HepG2 (cell line): ENCODE results near the gene WEE1. TPM values are rescaled to one million over a fixed set of nuclear protein-coding genes. Genes with fewer than 3 reads are reported as not detected.

ENCODE experiments used
- ADNP ChIP-seq: sonication (generic); formaldehyde crosslinking; IDR thresholded peaks from 2 replicates; pipeline ENCODE4 v1.4.0; 2020; ENCODE audit warnings: missing genetic modification reagents
- CHD2 ChIP-seq: IDR thresholded peaks from 2 replicates; pipeline ENCODE4 v1.6.1; 2011; ENCODE audit warnings: low read depth, low read length, improper control_type of control experiment
- FOXM1 ChIP-seq: sonication (generic); formaldehyde crosslinking; IDR thresholded peaks from 2 replicates; pipeline ENCODE4 v1.5.0; 2020; ENCODE audit warnings: missing genetic modification reagents
- FOXO1 ChIP-seq: sonication (generic); formaldehyde crosslinking; IDR thresholded peaks from 2 replicates; pipeline ENCODE4 v1.4.0; 2020; ENCODE audit warnings: missing genetic modification reagents
- GLI4 ChIP-seq: sonication (generic); formaldehyde crosslinking; IDR thresholded peaks from 2 replicates; pipeline ENCODE4 v1.5.1; 2020; ENCODE audit warnings: missing genetic modification reagents, mild to moderate bottlenecking, moderate library complexity, borderline replicate concordance
- GPN1 ChIP-seq: sonication (generic); formaldehyde crosslinking; IDR thresholded peaks from 2 replicates; pipeline ENCODE4 v1.5.1; 2020; ENCODE audit warnings: missing genetic modification reagents, borderline replicate concordance
- HIVEP1 ChIP-seq: sonication (generic); formaldehyde crosslinking; IDR thresholded peaks from 2 replicates; pipeline ENCODE4 v1.4.0; 2020; ENCODE audit warnings: mild to moderate bottlenecking, missing genetic modification reagents
- HNRNPL ChIP-seq: fragments of 200-400 bp; formaldehyde crosslinking; IDR thresholded peaks from 2 replicates; pipeline ENCODE4 v1.6.1; 2017; ENCODE audit warnings: mild to moderate bottlenecking, low read depth, low read length
- IKZF4 ChIP-seq: sonication (generic); formaldehyde crosslinking; IDR thresholded peaks from 2 replicates; pipeline ENCODE4 v1.5.1; 2020; ENCODE audit warnings: borderline replicate concordance, mild to moderate bottlenecking, low read depth, missing genetic modification reagents; ENCODE audit errors: not compliant biosample characterization
- JUNB ChIP-seq: sonication (generic); formaldehyde crosslinking; IDR thresholded peaks from 2 replicates; pipeline ENCODE4 v1.8.0; 2022; ENCODE audit warnings: missing genetic modification reagents, mild to moderate bottlenecking, borderline replicate concordance
- NCOA1 ChIP-seq: sonication (generic); formaldehyde crosslinking; IDR thresholded peaks from 2 replicates; pipeline ENCODE4 v1.9.0; 2021; ENCODE audit warnings: missing genetic modification reagents
- NFRKB ChIP-seq: fragments of 450-650 bp; IDR thresholded peaks from 2 replicates; pipeline ENCODE4 v1.6.1; 2017
- NR1H2 ChIP-seq: sonication (generic); formaldehyde crosslinking; IDR thresholded peaks from 2 replicates; pipeline ENCODE4 v1.8.1; 2022; ENCODE audit warnings: low read depth, missing genetic modification reagents, borderline replicate concordance
- SALL2 ChIP-seq: sonication (generic); formaldehyde crosslinking; IDR thresholded peaks from 2 replicates; pipeline ENCODE4 v1.8.1; 2023; ENCODE audit warnings: mild to moderate bottlenecking, missing genetic modification reagents, inconsistent platforms
- TARDBP ChIP-seq: sonication (generic); formaldehyde crosslinking; IDR thresholded peaks from 2 replicates; pipeline ENCODE4 v1.8.0; 2022; ENCODE audit warnings: mild to moderate bottlenecking, missing genetic modification reagents
- TSC22D2 ChIP-seq: sonication (generic); formaldehyde crosslinking; IDR thresholded peaks from 2 replicates; pipeline ENCODE4 v1.5.1; 2020; ENCODE audit warnings: missing genetic modification reagents, mild to moderate bottlenecking, borderline replicate concordance
- ZBTB3 ChIP-seq: sonication (generic); formaldehyde crosslinking; IDR thresholded peaks from 2 replicates; pipeline ENCODE4 v1.4.0; 2020; ENCODE audit warnings: low read depth, mild to moderate bottlenecking, moderate library complexity, missing genetic modification reagents, borderline replicate concordance
- ZBTB7B ChIP-seq: sonication (generic); formaldehyde crosslinking; IDR thresholded peaks from 2 replicates; pipeline ENCODE4 v1.4.0; 2020; ENCODE audit warnings: missing genetic modification reagents
- ZNF143 ChIP-seq: sonication (generic); formaldehyde crosslinking; IDR thresholded peaks from 2 replicates; pipeline ENCODE4 v1.4.0; 2020; ENCODE audit warnings: missing genetic modification reagents
- ZNF430 ChIP-seq: sonication (generic); formaldehyde crosslinking; IDR thresholded peaks from 2 replicates; pipeline ENCODE4 v1.9.0; 2021; ENCODE audit warnings: mild to moderate bottlenecking, missing genetic modification reagents
- ZNF432 ChIP-seq: sonication (generic); formaldehyde crosslinking; IDR thresholded peaks from 2 replicates; pipeline ENCODE4 v1.5.0; 2020; ENCODE audit warnings: missing genetic modification reagents, mild to moderate bottlenecking, borderline replicate concordance
- ZNF773 ChIP-seq: sonication (generic); formaldehyde crosslinking; IDR thresholded peaks from 2 replicates; pipeline ENCODE4 v1.4.0; 2020; ENCODE audit warnings: missing genetic modification reagents, borderline replicate concordance
- polyA plus RNA-seq, 8 experiments: library from polyadenylated mRNA; depleted of rRNA in 3 of 8; stranded (reverse) in 7 of 8; unstranded in 1 of 8; fragments of >200 nt; fragmentation: Illumina TruSeq in 4 of 8; extraction: Trizol in 4 of 8; gene quantifications; 2 replicates each; pipeline versions ENCODE4 v1.2.1 to v1.2.3, GENCODE V29; 2011 to 2016; ENCODE audit warnings: low read depth in 4 of 8, missing spikeins in 1 of 8, mixed read lengths in 1 of 8; ENCODE audit not compliant: insufficient read depth in 1 of 8
- total RNA-seq, 5 experiments: library from RNA; depleted of rRNA; stranded (reverse); fragments of >200 nt; fragmentation: Illumina TruSeq; extraction: Trizol; gene quantifications; 2 replicates each; pipeline ENCODE4 v1.2.3, GENCODE V29; 2016; ENCODE audit warnings: low read depth in 1 of 5
- TF ChIP-seq, protein P1 (sequence below): sonication (generic); formaldehyde crosslinking; IDR thresholded peaks from 2 replicates; pipeline ENCODE4 v1.8.1; 2023; ENCODE audit warnings: mild to moderate bottlenecking, missing genetic modification reagents
- TF ChIP-seq, protein P2 (sequence below): fragments of 450-650 bp; IDR thresholded peaks from 2 replicates; pipeline ENCODE4 v1.6.1; 2016
- TF ChIP-seq, protein P3 (sequence below): sonication (generic); formaldehyde crosslinking; conservative IDR thresholded peaks from 2 replicates; pipeline ENCODE4 v1.4.0; 2020; ENCODE audit warnings: missing genetic modification reagents
- TF ChIP-seq, protein P4 (sequence below): sonication (generic); formaldehyde crosslinking; conservative IDR thresholded peaks from 2 replicates; pipeline ENCODE4 v1.4.0; 2020; ENCODE audit warnings: missing genetic modification reagents
- TF ChIP-seq, protein P5 (sequence below): sonication (generic); formaldehyde crosslinking; IDR thresholded peaks from 2 replicates; pipeline ENCODE4 v1.4.0; 2020; ENCODE audit warnings: mild to moderate bottlenecking, missing genetic modification reagents

The WEE1 gene
- total and polyA plus RNA-seq, 2 of the 13 experiments (the other 11 are each of a cell fraction or from before 2014, with no cell fraction given), result 31.4 to 63.7 TPM

DNA sequence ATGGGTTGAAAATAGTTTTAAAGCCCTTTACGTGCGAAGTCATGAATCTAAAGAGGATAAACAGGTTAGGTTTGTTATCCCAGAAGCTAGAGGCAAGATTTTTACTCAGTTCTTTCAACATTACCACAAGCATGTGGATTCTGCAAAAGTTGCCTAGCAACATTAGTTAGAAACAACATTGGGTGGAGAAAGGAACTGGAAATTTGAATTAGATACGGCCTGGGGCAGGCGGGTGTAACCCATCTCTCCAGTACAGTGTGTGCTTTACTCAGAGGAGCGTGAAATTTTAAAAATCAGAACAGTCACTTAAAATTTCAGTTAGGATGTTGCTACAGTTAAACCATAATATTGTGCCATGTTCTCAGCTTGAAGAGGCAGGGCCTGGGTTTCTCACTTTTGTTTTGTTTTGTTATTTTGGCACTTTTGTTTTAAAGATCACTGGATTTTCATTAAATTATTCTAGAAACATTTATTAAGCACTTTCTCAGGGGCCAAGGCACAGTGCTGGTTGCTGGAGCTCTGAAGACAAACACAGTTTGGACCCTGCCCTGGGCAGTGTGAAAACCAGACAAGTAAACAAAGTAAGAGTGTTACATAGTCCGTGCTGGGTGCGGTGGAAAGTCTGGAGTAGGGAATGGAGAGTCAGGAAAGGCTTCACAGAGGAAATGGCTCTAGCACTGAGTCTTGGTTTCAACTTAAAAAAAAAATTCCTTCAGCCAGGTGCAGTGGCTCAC is 4.4 kb upstream of the WEE1 start (continued):
- TF ChIP-seq CHD2 (no peak), NFRKB (no peak), NR1H2 (CRISPR knock-in tag) (no peak), JUNB (CRISPR knock-in tag) (peak; percentile 32; the same call in 1 of the 2 replicates), ZNF143 (peak; percentile 16; the same call in 1 of the 2 replicates), HNRNPL (no peak), FOXM1 (no peak), ZNF432 (CRISPR knock-in tag) (no peak), TARDBP (CRISPR knock-in tag) (peak; percentile 79; the same call in 1 of the 2 replicates), ZBTB7B (no peak), ZBTB3 (no peak), TSC22D2 (CRISPR knock-in tag) (peak; percentile 67; the same call in 1 of the 2 replicates), SALL2 (CRISPR knock-in tag) (peak; percentile 62; the same call in 1 of the 2 replicates), HIVEP1 (no peak), ADNP (CRISPR knock-in tag) (no peak), FOXO1 (CRISPR knock-in tag) (peak; percentile 95), ZNF430 (peak; percentile 36; the same call in 1 of the 2 replicates), IKZF4 (CRISPR knock-in tag) (no peak), GLI4 (no peak), GPN1 (CRISPR knock-in tag) (no peak), ZNF773 (no peak), NCOA1 (no peak)
- TF ChIP-seq, protein P1, sequence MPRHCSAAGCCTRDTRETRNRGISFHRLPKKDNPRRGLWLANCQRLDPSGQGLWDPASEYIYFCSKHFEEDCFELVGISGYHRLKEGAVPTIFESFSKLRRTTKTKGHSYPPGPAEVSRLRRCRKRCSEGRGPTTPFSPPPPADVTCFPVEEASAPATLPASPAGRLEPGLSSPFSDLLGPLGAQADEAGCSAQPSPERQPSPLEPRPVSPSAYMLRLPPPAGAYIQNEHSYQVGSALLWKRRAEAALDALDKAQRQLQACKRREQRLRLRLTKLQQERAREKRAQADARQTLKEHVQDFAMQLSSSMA (CRISPR knock-in tag), result 0 out of 2 replicates have a peak, but pooled peaks have one; percentile 38
- TF ChIP-seq, protein P2, sequence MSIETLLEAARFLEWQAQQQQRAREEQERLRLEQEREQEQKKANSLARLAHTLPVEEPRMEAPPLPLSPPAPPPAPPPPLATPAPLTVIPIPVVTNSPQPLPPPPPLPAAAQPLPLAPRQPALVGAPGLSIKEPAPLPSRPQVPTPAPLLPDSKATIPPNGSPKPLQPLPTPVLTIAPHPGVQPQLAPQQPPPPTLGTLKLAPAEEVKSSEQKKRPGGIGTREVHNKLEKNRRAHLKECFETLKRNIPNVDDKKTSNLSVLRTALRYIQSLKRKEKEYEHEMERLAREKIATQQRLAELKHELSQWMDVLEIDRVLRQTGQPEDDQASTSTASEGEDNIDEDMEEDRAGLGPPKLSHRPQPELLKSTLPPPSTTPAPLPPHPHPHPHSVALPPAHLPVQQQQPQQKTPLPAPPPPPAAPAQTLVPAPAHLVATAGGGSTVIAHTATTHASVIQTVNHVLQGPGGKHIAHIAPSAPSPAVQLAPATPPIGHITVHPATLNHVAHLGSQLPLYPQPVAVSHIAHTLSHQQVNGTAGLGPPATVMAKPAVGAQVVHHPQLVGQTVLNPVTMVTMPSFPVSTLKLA, result no peak
- TF ChIP-seq, protein P3, sequence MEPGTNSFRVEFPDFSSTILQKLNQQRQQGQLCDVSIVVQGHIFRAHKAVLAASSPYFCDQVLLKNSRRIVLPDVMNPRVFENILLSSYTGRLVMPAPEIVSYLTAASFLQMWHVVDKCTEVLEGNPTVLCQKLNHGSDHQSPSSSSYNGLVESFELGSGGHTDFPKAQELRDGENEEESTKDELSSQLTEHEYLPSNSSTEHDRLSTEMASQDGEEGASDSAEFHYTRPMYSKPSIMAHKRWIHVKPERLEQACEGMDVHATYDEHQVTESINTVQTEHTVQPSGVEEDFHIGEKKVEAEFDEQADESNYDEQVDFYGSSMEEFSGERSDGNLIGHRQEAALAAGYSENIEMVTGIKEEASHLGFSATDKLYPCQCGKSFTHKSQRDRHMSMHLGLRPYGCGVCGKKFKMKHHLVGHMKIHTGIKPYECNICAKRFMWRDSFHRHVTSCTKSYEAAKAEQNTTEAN, result peak; percentile 67; the same call in 1 of the 2 replicates
- TF ChIP-seq, protein P4, sequence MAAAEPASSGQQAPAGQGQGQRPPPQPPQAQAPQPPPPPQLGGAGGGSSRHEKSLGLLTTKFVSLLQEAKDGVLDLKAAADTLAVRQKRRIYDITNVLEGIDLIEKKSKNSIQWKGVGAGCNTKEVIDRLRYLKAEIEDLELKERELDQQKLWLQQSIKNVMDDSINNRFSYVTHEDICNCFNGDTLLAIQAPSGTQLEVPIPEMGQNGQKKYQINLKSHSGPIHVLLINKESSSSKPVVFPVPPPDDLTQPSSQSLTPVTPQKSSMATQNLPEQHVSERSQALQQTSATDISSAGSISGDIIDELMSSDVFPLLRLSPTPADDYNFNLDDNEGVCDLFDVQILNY, result no peak
- TF ChIP-seq, protein P5, sequence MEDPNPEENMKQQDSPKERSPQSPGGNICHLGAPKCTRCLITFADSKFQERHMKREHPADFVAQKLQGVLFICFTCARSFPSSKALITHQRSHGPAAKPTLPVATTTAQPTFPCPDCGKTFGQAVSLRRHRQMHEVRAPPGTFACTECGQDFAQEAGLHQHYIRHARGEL, result no peak
